ENCODE results near the gene NSD2.

Gene NSD2

GRCh38 chr4:1988327-1988724, 117.1 kb downstream of the NSD2 start:
- H3K79me2 ChIP-seq (ENCODE audit: low read length), result peaks cover 24% of the 10 kb centered on the region
- H3K9me3 ChIP-seq (ENCODE audit: insufficient read depth, low read length), result no peaks in the 10 kb centered on the region
- H3K27me3 ChIP-seq (ENCODE audit: low read depth, low read length), result no peaks in the 10 kb centered on the region
- H3K4me2 ChIP-seq (ENCODE audit: low read length), result no peak overlapping the region
- H3K4me3 ChIP-seq (ENCODE audit: low read length), result no peak overlapping the region
- H3K27ac ChIP-seq (ENCODE audit: low read length), result no peak overlapping the region
- peaks cover 22% of the 10 kb centered on the region for H4K20me1 ChIP-seq (ENCODE audit: insufficient read depth, low read length)
- H3K4me1 ChIP-seq (ENCODE audit: low read length), result no peaks in the 10 kb centered on the region
- H3K9ac ChIP-seq (ENCODE audit: low read length), result no peak overlapping the region
- peaks cover 32% of the 10 kb centered on the region for H3K36me3 ChIP-seq (replicated peaks; ENCODE audit: low read depth, low read length)
- H2AFZ ChIP-seq (ENCODE audit: low read depth, low read length), result no peak overlapping the region
- no peak for TF ChIP-seq EZH2phosphoT487 (IDR thresholded peaks at IDR 0.05; ENCODE audit: low read depth)
- TF ChIP-seq, protein P1, sequence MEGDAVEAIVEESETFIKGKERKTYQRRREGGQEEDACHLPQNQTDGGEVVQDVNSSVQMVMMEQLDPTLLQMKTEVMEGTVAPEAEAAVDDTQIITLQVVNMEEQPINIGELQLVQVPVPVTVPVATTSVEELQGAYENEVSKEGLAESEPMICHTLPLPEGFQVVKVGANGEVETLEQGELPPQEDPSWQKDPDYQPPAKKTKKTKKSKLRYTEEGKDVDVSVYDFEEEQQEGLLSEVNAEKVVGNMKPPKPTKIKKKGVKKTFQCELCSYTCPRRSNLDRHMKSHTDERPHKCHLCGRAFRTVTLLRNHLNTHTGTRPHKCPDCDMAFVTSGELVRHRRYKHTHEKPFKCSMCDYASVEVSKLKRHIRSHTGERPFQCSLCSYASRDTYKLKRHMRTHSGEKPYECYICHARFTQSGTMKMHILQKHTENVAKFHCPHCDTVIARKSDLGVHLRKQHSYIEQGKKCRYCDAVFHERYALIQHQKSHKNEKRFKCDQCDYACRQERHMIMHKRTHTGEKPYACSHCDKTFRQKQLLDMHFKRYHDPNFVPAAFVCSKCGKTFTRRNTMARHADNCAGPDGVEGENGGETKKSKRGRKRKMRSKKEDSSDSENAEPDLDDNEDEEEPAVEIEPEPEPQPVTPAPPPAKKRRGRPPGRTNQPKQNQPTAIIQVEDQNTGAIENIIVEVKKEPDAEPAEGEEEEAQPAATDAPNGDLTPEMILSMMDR (IDR thresholded peaks at IDR 0.05; ENCODE audit: low read depth, low read length), result no peak

DNA sequence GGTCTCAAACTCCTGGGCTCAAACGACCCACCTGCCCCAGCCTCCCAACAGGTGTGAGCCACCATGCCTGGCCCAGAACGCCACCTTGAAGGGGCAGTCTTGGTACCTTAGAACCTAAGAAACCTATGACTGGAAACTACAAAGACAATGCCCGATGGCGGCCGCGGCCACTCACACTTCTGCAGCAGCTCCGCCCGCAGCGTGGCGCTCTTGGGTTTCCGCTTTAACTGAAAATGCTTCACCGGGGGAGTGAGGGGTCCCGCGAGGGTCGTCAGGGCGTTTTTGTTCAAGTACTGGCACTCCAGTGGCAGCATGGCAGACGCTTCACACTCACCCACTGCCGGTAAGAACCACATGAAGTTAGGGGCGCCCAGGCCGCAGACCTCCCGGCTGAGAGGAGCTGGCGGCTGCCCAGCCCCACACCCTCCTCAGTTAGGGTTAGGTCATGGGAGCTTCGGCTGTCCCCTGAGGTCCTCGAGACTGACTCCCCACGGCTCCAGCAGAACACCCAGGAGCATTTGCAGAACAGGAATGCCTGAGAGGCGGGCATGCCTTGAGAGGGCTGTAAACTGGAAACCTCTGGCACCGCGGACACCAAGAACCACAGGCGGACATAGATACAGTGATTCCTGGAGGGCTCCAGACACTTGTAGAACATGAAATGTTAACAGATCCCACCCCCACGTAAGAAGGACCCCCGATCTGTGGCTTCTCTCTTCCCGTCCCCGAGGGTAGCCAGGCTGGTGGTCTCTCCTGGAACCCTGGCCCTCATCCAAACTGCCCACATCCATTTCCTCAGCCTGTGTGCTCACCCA, 118.5 kb downstream of the NSD2 start:
- Histone ChIP-seq H3K4me1 (ENCODE audit: low read length) (no peaks in the 10 kb centered on the region), H3K4me2 (ENCODE audit: low read length) (no peak overlapping the region), H3K9ac (ENCODE audit: low read length) (no peak overlapping the region), H3K27me3 (ENCODE audit: low read depth, low read length) (no peaks in the 10 kb centered on the region), H3K4me3 (ENCODE audit: low read length) (no peak overlapping the region), H3K9me3 (ENCODE audit: insufficient read depth, low read length) (no peaks in the 10 kb centered on the region), H3K27ac (ENCODE audit: low read length) (no peak overlapping the region), H4K20me1 (ENCODE audit: insufficient read depth, low read length) (peaks cover 28% of the 10 kb centered on the region), H3K79me2 (ENCODE audit: low read length) (peaks cover 38% of the 10 kb centered on the region), H2AFZ (ENCODE audit: low read depth, low read length) (no peak overlapping the region), H3K36me3 (replicated peaks; ENCODE audit: low read depth, low read length) (peaks cover 22% of the 10 kb centered on the region)
- TF ChIP-seq, protein P1 (IDR thresholded peaks at IDR 0.05; ENCODE audit: low read depth, low read length), result no peak
- TF ChIP-seq EZH2phosphoT487 (IDR thresholded peaks at IDR 0.05; ENCODE audit: low read depth), result no peak

GRCh38 chr4:1990348-1990645, 119.1 kb downstream of the NSD2 start:
- Histone ChIP-seq H3K4me2 (ENCODE audit: low read length) (no peak overlapping the region), H3K36me3 (replicated peaks; ENCODE audit: low read depth, low read length) (peaks cover 25% of the 10 kb centered on the region), H3K9me3 (ENCODE audit: insufficient read depth, low read length) (no peaks in the 10 kb centered on the region), H3K27ac (ENCODE audit: low read length) (no peak overlapping the region), H4K20me1 (ENCODE audit: insufficient read depth, low read length) (peaks cover 33% of the 10 kb centered on the region), H3K79me2 (ENCODE audit: low read length) (peaks cover 43% of the 10 kb centered on the region), H3K9ac (ENCODE audit: low read length) (no peak overlapping the region), H3K4me3 (ENCODE audit: low read length) (no peak overlapping the region), H2AFZ (ENCODE audit: low read depth, low read length) (no peak overlapping the region), H3K27me3 (ENCODE audit: low read depth, low read length) (no peaks in the 10 kb centered on the region), H3K4me1 (ENCODE audit: low read length) (no peaks in the 10 kb centered on the region)
- no peak for TF ChIP-seq EZH2phosphoT487 (IDR thresholded peaks at IDR 0.05; ENCODE audit: low read depth)
- TF ChIP-seq, protein P1 (IDR thresholded peaks at IDR 0.05; ENCODE audit: low read depth, low read length), result no peak

DNA sequence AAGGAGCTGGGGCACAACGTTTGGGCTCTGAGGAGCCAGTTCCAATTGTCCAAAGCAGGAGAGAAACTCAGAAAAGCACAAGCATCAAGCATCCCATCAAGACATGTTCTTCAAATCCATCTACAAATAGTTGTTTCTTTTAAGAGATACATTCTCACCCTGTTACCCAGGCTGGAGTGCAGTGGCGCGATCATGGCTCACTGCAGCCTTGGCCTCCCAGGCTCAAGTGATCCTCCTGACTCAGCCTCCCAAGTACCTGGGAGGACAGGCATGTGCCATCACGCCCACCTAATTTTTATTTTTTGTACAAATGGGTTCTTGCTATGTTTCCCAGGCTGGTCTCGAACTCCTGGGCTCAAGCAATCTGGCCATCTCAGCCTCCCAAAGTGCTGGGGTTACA, 119.5 kb downstream of the NSD2 start:
- H3K79me2 ChIP-seq (ENCODE audit: low read length), result peaks cover 47% of the 10 kb centered on the region
- no peak overlapping the region for H2AFZ ChIP-seq (ENCODE audit: low read depth, low read length)

More for the DNA sequence above, 119.5 kb downstream of the NSD2 start:
- Histone ChIP-seq H3K4me2 (ENCODE audit: low read length) (no peak overlapping the region), H3K9me3 (ENCODE audit: insufficient read depth, low read length) (no peaks in the 10 kb centered on the region), H3K27me3 (ENCODE audit: low read depth, low read length) (no peaks in the 10 kb centered on the region), H3K9ac (ENCODE audit: low read length) (no peak overlapping the region), H3K36me3 (replicated peaks; ENCODE audit: low read depth, low read length) (peaks cover 21% of the 10 kb centered on the region), H3K27ac (ENCODE audit: low read length) (no peak overlapping the region), H3K4me3 (ENCODE audit: low read length) (no peak overlapping the region), H4K20me1 (ENCODE audit: insufficient read depth, low read length) (peaks cover 36% of the 10 kb centered on the region), H3K4me1 (ENCODE audit: low read length) (no peaks in the 10 kb centered on the region)
- no peak for TF ChIP-seq EZH2phosphoT487 (IDR thresholded peaks at IDR 0.05; ENCODE audit: low read depth)
- TF ChIP-seq, protein P1 (IDR thresholded peaks at IDR 0.05; ENCODE audit: low read depth, low read length), result no peak
